Uterus (tissue), 4 donors: Measurements from ENCODE around the gene KLK3. TPM values are rescaled to one million over a fixed set of nuclear protein-coding genes. Genes with fewer than 3 reads are reported as not detected.
"Not testable (repeated sequence)": the region's sequence is repeated elsewhere in the genome, so short reads cannot be mapped to it uniquely, and the experiment has no call there.

Source experiments
- DNase-seq, 2 donors: peaks; one replicate each; pipeline ENCODE4 v3.0.0-alpha.2; 2019 to 2020
- H3K27ac ChIP-seq, 2 donors: fragments of 200-600 bp; sonication (generic); 1 replicate in 1 of 2; 2 replicates in 1 of 2; pipeline ENCODE4 v1.5.1; 2016 to 2018
- H3K27me3 ChIP-seq, 2 donors: fragments of 200-600 bp; sonication (generic); one replicate each; pipeline ENCODE4 v1.5.1; 2018 to 2019; ENCODE audit warnings: control low read depth in 1 of 2
- H3K36me3 ChIP-seq, 2 donors: fragments of 200-600 bp; sonication (generic); one replicate each; pipeline ENCODE4 v1.5.1; 2019; ENCODE audit warnings: control low read depth in 1 of 2
- H3K4me1 ChIP-seq, 2 donors: fragments of 200-600 bp; sonication (generic); one replicate each; pipeline ENCODE4 v1.5.1; 2018 to 2019; ENCODE audit warnings: control low read depth in 1 of 2
- H3K4me3 ChIP-seq, 2 donors: fragments of 200-600 bp; sonication (generic); 1 replicate in 1 of 2; 2 replicates in 1 of 2; pipeline ENCODE4 v1.5.1; 2018 to 2019; ENCODE audit warnings: mild to moderate bottlenecking in 1 of 2
- H3K9me3 ChIP-seq, 2 donors: fragments of 200-600 bp; sonication (generic); one replicate each; pipeline ENCODE4 v1.5.1; 2019; ENCODE audit warnings: control low read depth in 1 of 2
- POLR2A ChIP-seq, 2 donors: fragments of 450-650 bp; IDR thresholded peaks; one replicate each; pipeline ENCODE4 v1.6.1; 2016; ENCODE audit warnings: antibody characterized with exemption in 2 of 2, mild to moderate bottlenecking in 1 of 2, moderate library complexity in 1 of 2
- intact Hi-C: fragments of 100-400 bp; cut with DNase I; formaldehyde crosslinking; loops from one replicate; pipeline ENCODE4 v1.15.1; 2023; ENCODE audit warnings: low total_unique reads
- total RNA-seq, 4 donors: library from RNA; depleted of rRNA in 3 of 4; stranded (reverse); fragments of >200 nt in 3 of 4; gene quantifications; one replicate each; pipeline versions ENCODE4 v1.1.0 to v1.2.4, GENCODE V29; 2014 to 2023
- TF ChIP-seq, protein P1 (sequence below), 4 experiments: fragments of 200-600 bp in 2 of 4; fragments of 450-650 bp in 2 of 4; sonication (generic) in 2 of 4; IDR thresholded peaks; one replicate each; pipeline ENCODE4 v1.5.1; 2016 to 2019; ENCODE audit warnings: antibody characterized with exemption in 4 of 4, mild to moderate bottlenecking in 2 of 4, moderate library complexity in 1 of 4
- donor health status: DM: yes; HTN: yes; CAD: no.

Gene KLK3
- 1 to 10 TPM in 1 of 4 donors, not detected in 3; 1.4 TPM for total RNA-seq

DNA sequence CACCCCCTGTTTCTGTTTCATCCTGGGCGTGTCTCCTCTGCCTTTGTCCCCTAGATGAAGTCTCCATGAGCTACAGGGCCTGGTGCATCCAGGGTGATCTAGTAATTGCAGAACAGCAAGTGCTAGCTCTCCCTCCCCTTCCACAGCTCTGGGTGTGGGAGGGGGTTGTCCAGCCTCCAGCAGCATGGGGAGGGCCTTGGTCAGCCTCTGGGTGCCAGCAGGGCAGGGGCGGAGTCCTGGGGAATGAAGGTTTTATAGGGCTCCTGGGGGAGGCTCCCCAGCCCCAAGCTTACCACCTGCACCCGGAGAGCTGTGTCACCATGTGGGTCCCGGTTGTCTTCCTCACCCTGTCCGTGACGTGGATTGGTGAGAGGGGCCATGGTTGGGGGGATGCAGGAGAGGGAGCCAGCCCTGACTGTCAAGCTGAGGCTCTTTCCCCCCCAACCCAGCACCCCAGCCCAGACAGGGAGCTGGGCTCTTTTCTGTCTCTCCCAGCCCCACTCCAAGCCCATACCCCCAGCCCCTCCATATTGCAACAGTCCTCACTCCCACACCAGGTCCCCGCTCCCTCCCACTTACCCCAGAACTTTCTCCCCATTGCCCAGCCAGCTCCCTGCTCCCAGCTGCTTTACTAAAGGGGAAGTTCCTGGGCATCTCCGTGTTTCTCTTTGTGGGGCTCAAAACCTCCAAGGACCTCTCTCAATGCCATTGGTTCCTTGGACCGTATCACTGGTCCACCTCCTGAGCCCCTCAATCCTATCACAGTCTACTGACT lies at the start of gene KLK3:
KLK3 (plus strand) TSS at position 280 of the 775 bp plus-strand sequence; CDS start at position 321, 41 bp downstream.
- H3K36me3 ChIP-seq, result no peaks in the 10 kb centered on the region
- TF ChIP-seq POLR2A (IDR thresholded peaks at IDR 0.05), result no peak
- TF ChIP-seq, protein P1, sequence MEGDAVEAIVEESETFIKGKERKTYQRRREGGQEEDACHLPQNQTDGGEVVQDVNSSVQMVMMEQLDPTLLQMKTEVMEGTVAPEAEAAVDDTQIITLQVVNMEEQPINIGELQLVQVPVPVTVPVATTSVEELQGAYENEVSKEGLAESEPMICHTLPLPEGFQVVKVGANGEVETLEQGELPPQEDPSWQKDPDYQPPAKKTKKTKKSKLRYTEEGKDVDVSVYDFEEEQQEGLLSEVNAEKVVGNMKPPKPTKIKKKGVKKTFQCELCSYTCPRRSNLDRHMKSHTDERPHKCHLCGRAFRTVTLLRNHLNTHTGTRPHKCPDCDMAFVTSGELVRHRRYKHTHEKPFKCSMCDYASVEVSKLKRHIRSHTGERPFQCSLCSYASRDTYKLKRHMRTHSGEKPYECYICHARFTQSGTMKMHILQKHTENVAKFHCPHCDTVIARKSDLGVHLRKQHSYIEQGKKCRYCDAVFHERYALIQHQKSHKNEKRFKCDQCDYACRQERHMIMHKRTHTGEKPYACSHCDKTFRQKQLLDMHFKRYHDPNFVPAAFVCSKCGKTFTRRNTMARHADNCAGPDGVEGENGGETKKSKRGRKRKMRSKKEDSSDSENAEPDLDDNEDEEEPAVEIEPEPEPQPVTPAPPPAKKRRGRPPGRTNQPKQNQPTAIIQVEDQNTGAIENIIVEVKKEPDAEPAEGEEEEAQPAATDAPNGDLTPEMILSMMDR (IDR thresholded peaks at IDR 0.05), result no peak
- no peaks in the 10 kb centered on the region for H3K27me3 ChIP-seq
- no peak for DNase-seq
- H3K27ac ChIP-seq, result no peak within 1 kb of the TSS
- H3K9me3 ChIP-seq, result no peaks in the 10 kb centered on the region
- no peaks in the 10 kb centered on the region for H3K4me1 ChIP-seq
- no peak within 1 kb of the TSS for H3K4me3 ChIP-seq
- intact Hi-C loops, result no loop called here

DNA sequence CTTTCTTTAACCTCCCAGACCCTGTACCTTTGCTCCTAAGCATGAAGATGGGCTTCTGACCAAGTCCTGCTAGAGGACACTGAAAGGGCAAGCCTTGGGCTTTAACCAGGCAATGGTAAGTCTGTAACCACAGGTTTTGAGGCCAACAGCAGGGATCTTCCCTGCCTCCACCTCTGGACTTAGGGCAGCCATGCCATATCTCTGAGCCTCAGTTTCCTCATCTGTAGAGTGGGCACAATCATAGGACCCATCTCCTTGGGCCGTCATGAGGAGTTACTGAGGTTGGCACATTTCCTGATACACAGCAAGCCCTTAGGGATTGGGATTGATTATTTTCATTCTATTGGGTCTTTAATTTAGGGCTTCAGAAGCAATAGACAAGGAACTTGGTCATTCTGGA lies 45.9 kb upstream of the KLK3 start:
- Histone ChIP-seq H3K27me3 (no peaks in the 10 kb centered on the region), H3K36me3 (no peaks in the 10 kb centered on the region), H3K4me1 (peaks cover 0 to under 1% of the 10 kb centered on the region in 2 donors), H3K4me3 (no peak overlapping the region), H3K27ac (no peak overlapping the region), H3K9me3 (no peaks in the 10 kb centered on the region)
- no peak for DNase-seq
- TF ChIP-seq, protein P1 (IDR thresholded peaks at IDR 0.05), result no peak
- no peak for TF ChIP-seq POLR2A (IDR thresholded peaks at IDR 0.05)
- intact Hi-C loops, result no loop called here

DNA sequence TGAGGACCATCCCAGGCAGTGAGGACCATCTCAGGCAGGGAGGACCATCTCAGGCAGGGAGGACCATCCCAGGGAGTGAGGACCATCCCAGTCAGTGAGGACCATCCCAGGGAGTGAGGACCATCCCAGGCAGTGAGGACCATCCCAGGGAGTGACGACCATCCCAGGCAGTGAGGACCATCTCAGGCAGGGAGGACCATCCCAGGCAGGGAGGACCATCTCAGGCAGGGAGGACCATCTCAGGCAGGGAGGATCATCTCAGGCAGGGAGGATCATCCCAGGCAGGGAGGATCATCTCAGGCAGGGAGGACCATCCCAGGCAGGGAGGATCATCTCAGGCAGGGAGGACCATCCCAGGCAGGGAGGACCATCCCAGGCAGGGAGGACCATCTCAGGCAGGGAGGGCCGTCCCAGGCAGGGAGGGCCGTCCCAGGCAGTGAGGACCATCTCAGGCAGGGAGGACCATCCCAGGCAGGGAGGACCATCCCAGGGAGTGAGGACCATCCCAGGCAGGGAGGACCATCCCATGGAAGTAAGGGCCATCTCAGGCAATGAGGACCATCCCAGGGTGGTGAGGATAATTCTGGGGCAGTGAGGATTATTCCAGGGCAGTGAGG lies 43.0 kb upstream of the KLK3 start:
- H3K27ac ChIP-seq, H3K4me1 ChIP-seq, H3K27me3 ChIP-seq, H3K36me3 ChIP-seq, intact Hi-C loops, H3K9me3 ChIP-seq, H3K4me3 ChIP-seq, DNase-seq: not testable (repeated sequence)

DNA sequence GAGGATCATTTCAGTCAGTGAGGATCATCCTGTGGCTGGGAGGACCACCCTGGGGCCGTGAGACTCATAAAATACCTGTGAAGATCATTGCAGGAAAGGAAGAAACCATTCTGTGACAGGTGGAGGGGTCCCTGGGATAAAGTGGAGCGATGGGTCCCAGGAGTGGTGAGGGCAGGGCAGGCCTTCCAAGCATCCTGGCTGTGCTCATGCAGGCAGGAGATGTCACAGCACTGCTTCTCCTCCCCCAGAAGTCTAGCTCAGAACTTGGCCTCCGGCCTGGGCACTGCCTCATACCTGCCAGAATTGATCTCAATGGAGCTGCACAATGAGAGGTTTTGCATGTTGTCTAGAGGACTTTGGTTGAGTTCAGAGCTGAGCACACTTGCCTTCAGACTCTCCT lies 42.2 kb upstream of the KLK3 start:
- DNase-seq, result no peak
- Histone ChIP-seq H3K36me3 (no peaks in the 10 kb centered on the region), H3K27me3 (peaks cover 0 to 4% of the 10 kb centered on the region in 2 donors), H3K9me3 (no peaks in the 10 kb centered on the region), H3K4me3 (no peak overlapping the region), H3K27ac (no peak overlapping the region), H3K4me1 (no peaks in the 10 kb centered on the region)
- no peak for TF ChIP-seq POLR2A (IDR thresholded peaks at IDR 0.05)
- TF ChIP-seq, protein P1 (IDR thresholded peaks at IDR 0.05), result no peak
- intact Hi-C loops, result no loop called here

DNA sequence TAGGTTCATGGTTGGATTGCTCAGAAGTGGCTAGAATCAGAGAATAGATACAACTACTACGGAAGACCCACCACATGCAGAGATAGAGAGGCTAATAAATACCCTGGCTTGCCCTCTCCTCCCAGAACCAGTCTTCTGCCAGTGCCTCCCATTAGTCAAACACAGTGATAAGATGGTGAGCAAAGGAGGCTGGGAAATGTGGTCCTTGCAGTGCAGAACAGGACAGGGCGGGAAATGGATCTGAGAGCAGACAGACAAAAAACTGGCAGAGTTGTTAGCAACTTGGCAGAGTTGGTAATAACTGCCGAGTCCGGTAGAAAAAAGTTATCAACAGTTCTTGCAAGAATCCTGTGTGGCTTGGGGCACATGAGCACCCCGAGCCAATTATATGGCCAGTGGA lies 39.8 kb upstream of the KLK3 start:
- no peak overlapping the region for H3K27ac ChIP-seq
- no peak overlapping the region for H3K4me3 ChIP-seq
- H3K27me3 ChIP-seq, result peaks cover 0 to 17% of the 10 kb centered on the region in 2 donors
- no peaks in the 10 kb centered on the region for H3K36me3 ChIP-seq
- DNase-seq, result no peak
- no peaks in the 10 kb centered on the region for H3K9me3 ChIP-seq
- intact Hi-C loops, result no loop called here
- TF ChIP-seq, protein P1 (IDR thresholded peaks at IDR 0.05), result no peak
- no peak for TF ChIP-seq POLR2A (IDR thresholded peaks at IDR 0.05)
- H3K4me1 ChIP-seq, result no peaks in the 10 kb centered on the region
